Fibroblast of skin of scalp (primary cell): ENCODE data around the gene CASK.
"Not testable (repeated sequence)": the region's sequence is repeated elsewhere in the genome, so short reads cannot be mapped to it uniquely, and the experiment has no call there.

Source experiments
- DNase-seq: peaks from one replicate; pipeline ENCODE4 v3.0.0-alpha.2; 2013

The CASK gene

DNA sequence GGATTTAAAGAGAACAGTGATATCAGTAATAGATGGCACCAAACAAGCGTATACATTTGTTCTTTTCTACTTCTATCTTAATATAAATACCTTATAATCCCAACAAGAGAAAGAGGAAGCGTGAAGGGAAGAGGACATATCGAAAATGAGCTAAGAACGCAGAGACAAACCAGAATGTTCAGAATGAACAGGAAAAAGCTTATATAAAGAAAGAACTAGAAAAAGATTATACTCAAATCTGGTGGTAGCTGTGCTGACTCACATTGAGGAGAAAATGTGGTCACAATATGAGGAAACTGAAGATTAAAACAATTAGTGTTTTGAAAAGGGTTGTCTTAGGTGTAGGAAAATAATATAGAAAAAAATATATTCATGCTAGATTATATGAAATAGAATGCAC, 236.6 kb downstream of the CASK start:
- DNase-seq, result no peak

DNA sequence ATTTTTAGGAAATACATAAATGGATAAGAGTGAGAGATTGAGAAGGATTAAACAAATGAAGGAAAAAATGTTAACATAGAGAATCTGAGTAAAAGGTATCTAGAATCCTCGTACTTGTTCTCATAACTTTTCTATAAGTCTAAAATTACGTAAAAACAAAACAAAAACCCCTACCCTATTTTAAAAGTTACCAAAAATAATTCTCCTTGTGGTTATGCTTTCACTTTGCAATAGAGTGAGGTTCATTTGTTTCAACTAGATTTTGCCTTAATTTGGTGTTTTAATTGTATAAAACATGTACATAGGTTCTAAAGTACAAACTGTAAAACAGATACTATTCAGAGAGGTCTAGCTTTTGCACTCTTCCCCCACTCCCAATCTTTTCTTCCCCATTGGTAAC, 238.4 kb downstream of the CASK start:
- no peak for DNase-seq

DNA sequence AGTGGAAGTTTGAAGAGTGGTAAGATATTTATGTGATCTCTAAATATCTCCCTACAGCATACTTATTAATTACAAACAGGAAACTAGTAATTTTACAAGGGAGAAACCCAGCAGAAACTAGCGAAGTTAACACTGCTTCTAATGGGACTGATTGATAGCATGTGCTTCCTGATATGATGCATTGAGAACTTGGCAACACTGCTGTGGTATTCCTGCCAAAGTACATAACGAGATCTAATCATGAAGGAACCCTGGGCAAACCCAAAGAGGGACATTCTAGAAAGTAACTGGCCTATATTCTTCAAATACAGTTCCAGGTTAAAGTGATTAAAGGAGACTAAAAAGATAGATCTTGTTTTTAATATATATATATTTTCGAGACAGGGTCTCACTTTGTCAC, 239.2 kb downstream of the CASK start:
- no peak for DNase-seq

DNA sequence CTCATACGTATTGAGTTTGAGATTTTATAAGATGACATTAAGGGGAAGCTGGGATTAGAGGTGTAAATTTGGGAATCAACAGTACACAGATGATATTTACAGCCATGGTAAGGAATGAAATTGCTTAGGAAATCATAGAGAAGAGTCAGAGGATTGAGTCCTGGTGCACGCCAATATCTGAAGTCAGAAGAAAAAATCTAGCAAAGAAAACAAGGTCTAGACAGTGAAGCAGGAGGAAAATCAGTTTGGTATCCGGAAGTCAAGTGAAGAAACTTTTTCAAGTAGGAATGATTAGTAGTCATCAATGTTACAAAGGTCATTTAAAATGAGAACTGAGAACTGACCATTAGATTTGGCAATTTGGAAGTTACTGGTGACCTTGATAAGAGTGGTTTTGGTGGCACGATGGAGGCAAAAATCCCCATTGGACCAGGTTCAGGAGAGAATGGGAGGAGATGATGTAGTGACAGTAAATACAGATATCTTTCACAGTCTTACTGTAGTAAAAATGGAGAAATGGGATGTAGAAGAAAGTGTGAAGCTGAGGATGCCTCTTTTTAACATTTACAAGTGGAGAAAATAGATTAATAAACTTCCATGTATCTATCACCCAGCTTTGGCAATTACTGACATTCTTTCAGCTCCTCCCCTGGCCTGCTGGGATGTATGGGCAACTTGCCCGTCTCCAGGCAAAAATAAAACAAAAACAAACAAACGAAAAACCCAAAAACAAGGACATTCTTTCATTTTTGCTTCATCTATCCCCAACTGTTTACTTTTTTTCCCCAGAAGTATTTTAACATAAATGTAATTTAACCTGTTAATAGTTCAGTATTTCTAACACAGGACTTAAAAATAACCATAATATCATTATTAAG, 245.9 kb downstream of the CASK start:
- DNase-seq, result no peak

DNA sequence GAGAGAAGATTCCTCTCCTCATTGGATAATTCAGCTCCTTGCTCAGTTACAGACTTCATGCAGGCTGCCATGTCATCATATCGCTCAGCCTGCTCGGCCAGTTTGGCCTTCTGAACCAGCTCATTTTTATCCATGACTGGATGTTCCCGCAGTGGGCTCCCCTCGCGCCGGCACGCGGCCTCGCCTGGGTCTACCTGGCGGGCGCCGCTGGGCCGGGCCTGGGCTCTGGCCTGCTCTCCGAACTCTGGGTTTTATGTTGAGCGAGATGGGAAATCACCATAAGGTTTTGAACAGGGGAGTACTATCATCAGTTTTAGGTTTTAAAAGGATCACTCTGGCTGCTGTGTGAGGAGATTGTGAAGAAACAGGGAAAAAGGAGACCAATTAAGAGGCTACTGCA, 247.0 kb downstream of the CASK start:
- DNase-seq, result not testable (repeated sequence)

DNA sequence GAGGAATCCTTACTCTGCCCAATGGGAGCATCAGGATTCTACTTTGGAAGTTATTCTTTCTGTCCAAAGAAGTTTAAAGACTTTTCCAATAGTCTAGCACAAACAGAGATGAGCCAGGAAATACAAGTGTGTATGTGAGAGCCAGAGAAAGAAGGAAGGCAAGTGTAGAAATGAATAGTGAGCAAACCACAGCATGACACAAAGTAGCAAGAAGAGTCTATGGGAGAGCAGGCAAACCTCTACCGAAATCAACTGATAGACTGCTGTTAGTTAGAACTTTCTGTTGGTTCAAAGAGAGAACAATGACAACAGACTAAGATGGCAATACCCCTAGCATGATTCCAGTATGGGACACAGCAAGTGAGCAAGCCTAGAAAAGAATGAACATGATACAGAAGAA, 250.7 kb downstream of the CASK start:
- no peak for DNase-seq

DNA sequence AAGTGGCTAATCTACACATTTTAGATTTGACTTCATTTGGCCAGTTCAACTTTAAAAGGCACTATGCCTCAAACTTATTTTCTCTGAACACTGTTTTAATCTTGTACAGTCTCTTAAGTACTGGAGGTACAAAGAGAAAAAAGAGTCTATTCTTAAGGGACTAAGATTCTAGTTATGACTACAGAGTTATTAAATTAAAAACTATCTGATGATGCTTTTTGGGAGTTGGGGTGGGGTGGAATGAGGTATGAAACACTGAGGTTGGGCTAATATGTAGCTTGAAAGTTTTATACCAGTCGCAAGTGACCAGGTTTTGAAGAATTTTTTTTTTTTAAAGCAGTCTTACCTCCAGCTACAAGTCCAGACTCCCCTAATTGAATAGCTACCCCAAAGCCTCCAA, 252.3 kb downstream of the CASK start:
- DNase-seq, result no peak

DNA sequence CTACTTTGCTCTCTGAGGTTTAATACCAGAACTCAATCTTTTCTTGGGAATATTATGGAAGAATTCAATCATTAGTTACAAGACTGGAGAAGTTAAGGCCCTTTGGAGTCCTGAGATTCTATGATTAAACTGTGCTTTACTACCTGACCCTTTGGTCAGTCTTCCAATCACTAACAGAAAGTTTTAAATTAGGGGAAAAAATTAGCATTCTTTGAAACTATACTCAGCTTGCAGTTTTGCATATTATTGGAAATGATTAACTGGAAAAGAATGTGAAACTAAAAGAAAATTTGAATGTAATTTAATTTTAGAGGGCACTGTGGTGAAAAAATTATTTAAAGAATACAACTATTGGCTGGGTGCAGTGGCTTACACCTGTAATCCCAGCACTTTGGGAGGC, 253.2 kb downstream of the CASK start:
- no peak for DNase-seq

DNA sequence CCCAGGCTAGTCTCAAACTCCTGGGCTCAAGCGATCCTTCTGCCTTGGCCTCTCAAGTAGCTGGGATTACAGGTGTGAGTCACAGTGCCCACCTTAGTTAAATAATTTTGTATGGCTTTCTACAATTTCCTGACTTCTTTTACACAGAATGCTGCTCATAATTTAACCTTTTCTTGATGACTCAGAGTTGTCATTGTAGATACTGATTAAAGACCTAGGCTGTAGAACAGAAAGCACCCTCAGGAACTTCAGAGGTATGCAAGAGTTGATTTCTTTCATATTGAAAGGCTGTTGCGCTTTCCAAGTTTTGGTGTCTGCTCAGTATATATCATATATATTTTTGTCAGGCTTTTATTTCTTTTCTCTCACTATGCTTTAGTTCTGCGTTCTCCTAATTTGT, 255.7 kb downstream of the CASK start:
- DNase-seq, result no peak

DNA sequence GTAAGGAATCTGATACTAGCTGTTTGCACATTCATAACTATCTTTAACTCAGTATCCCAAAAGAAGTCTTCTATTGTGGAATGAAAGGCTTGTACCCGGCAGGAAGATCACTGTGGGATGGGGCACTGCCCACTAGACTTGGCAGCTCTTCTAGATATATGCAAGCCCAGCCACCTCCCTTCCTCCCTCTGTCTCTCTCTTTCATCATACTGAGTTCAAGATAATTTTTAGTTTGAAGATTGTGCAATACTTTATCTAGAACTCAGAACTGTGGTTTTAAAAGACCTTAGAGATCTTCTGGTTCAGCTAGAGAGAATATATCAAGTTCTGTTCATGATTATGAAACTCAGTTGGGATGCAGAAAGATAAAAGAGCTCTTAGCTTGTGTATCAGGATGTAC, 257.1 kb downstream of the CASK start:
- peak; percentile 22 for DNase-seq

DNA sequence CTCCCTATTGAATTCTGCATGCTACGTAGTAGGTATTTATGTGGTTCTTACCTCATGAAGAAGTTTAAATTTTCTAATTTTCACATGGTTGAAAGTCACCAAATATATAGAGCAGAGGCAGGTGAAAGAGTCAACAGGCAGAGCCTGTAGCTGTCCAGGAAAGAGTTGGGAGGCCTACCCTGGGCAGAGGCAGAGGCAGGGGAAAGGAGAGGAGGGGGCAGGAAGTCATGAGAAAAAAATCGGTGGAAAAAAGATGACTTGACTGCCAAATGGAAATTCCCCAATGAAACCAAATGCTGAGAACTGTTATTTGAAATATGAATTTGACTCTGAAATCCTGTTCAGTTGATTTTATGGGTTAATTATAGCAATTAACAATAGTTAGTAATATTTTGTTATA, 257.7 kb downstream of the CASK start:
- no peak for DNase-seq

DNA sequence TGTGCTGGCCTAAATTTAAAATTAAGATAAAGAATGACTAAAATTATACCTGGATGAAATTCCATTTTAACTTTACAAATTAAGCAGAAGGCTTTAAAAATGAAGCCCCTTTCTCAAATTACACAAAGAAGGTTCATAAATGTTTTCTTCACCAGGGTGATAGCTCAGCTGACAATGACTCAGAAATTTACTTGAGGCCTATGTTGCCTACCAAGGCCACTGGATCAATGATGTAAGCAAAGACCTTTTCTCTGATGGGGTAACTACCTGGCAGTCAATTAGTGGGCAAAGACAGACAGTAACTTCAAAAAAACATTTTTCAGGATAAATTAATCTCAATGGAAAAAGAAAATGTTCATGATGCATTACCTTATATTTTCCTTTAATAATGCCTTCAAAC, 258.4 kb downstream of the CASK start:
- no peak for DNase-seq

DNA sequence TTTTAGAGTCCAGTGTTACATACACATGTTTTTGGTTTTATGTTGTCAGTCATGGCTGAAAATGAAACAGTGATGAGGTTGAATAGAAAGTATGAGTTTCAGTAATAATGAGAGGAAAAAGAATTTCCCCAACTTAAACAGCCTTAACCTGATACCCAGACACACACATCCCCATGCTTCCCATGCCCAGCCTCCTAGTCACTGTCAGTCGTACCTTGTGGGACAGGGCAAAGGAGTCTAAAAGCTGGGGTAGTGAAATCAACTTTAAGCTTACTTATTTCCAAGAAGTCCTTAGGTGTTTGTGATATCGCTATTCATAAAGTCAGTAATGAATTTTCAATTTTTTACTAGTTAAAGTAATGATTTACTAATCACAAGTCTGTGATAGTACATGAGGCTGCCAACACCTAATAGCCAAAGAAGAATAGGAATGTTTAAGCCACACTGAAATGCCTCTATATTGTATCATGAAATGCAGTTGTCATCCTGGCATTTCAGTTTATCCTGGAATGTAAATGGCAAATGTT, 258.9 kb downstream of the CASK start:
- no peak for DNase-seq

DNA sequence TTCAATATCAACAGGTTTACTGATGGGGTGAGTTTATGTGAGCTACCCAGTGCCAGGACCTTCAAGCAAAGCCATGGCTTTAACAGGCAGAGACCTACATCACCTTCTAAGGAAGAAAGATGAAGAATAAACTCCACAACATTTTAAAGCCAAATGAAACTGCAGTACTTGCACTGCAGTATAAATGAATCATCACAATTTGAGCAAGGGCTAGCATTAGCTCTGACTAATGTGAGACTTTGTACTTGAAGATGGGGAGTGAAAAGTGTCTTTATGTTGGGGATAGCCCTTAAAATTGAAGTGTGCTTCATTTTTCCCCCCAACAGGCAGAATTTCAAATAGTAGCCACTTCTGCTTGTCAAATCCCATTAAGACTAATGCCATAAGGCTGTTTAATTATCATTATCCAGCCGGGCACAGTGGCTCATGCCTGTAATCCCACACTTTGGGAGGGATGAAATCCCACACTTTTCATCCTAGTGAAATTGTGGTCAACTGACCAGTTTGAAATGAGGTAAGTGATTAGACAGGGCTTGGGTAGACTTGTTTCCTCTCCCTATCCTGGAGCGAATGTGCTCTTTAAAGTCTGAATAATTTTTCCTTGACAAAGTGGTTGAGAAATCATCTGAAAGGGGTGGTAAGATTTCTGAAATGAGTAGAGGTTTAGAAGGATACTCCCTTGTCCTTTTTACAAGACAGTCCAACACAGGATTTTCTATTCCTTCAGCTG, 261.8 kb downstream of the CASK start:
- peak; percentile 16 for DNase-seq

DNA sequence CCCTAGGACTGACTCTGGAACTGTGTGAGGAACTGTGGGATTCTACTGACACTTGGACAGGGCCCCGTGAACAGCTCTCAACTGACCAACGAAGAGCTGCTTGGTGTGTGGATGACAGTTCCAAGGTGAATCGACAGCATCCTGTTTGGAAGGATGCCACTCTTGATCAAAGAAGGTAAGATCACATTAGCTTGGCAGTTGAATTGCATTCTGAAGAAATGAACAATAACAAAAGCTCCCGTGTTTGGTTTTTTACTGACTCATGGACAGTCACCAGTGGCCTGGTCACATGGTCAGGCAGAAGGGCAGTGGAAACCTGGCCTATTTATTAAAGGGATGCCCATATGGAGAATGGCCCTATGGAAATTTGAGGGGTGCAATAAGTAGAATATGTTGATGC, 267.7 kb downstream of the CASK start:
- no peak for DNase-seq

DNA sequence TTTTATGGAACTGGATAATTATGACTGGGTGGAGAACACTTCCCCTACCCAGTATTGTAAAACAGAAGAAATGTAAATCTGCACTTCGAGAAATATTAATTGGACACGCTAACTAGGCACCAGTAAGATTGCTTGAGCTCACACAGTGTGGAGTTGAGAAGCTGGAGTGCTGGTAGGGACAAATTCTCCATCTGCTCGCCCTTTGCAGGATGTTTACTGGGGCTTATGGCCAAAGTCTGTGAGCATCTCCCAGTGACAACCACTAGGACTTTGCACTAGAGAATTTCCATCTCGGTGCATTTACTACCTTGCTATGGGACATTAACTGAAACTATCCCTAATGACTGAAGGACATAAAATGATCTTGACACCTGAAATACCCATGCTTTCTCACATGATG, 268.3 kb downstream of the CASK start:
- no peak for DNase-seq

DNA sequence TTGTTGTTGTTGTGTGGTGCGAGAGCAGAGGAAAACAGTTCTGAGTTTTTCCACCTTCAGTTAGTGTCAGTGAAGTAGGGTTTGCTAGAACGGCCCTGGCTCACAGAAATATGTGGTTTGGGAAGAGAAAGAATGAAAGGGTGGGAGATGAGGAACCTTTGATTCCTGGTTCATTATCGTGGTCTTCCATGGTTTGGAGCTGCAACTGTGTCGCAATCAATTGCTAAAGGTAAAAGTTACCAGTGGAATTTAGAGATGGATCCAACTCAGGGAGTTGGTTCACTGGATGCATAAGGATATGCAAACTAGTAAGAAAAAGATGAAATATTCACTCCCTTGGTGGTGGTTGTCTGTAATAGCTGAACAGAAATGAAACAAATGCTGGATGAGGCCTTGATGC, 270.2 kb downstream of the CASK start:
- DNase-seq, result no peak

DNA sequence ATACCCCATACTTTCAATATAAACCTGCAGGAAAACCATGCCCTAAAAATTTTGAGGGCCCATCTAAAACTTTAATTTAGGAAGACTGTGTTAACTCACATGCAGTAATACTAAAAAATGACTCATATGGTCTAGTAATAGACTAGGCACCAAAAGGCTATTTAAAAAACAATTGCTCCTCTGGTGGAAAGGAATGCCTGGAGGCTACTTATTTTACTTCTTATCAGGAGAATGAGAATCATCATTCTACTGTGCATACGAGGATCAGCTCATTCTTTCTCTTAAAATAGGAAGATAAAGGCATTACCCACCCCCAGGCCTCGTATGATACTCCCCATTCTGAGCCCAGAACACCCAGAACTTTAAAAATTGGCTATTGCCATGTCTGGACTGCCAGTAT, 277.2 kb downstream of the CASK start:
- not testable (repeated sequence) for DNase-seq

DNA sequence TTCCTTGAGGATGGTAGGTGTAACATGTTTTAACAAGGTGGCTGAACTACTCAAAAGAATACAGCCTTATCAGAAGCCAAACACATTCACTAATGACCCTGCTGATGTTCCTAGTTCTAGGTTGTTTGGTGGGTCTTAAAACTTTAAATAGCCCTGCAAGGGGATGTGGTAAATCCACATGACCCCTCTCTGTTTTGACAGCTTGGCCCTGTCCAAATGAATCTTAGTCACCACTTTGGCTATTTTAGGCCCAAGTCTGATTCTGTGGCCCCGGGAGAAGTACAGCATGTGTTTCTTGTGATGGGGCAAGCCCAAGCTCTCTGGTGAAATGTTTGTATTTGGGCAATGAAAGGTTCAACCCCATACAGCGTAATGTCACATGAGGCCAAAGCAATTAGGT, 289.1 kb downstream of the CASK start:
- DNase-seq, result peak; percentile 5

DNA sequence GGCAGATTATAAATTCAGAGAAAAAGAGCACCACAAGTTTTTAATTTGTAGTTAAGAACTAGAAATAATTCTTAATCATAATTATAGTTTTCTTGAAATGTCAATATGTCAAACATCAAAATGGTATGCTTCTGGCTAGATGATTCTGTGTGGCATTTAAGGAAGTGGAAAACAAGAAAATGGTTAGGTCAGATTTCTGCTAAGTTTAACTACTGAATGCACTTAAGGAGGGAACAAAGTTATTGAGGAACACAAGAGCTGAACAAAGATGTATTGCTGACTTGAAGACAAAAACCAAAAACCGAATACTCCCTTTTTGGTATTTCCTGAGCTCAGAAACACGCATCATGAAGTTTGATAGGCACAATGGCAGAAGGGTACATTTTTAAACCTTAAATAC, 293.3 kb downstream of the CASK start:
- DNase-seq, result no peak

DNA sequence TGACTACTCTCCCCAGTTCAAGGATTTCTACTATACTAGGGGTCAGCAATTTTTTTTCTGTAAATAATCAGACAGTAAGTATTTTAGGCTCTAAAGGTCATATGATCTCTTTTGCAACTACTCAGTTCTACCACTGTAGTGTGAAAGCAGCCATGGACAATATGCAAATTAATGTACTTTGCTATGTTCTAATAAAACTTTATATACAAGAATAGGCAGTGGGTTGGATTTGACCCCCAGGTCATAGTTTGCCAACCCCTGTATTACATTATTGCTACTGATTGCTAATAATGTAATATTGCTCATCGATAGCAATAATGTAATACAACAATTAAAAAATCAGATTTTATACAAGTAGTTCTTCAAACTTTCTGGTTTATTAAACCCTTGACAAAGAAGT, 293.8 kb downstream of the CASK start:
- DNase-seq, result no peak

DNA sequence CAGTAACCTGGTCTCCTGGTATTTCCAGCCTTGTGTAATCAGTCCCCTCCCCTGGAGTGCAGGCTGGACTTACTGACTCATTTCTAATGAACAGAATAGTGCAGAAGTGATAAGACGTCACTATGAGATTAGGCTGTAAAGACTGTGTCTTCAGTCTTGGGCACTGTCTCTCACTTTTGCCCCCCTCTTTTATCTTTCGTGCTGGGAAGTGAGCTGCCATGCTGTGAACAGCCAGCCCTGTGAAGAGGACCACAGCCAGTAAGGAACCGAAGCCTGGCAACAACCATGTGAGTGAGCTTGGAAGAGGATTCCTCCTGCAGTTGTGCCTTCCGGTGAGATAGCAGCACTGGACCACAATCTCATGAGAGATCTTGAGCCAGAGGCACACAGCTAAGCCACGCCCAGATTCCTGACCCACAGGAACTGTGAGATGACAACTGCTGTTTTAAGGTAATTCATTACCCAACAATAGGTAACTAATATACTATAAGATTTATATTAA, 302.1 kb downstream of the CASK start:
- no peak for DNase-seq

DNA sequence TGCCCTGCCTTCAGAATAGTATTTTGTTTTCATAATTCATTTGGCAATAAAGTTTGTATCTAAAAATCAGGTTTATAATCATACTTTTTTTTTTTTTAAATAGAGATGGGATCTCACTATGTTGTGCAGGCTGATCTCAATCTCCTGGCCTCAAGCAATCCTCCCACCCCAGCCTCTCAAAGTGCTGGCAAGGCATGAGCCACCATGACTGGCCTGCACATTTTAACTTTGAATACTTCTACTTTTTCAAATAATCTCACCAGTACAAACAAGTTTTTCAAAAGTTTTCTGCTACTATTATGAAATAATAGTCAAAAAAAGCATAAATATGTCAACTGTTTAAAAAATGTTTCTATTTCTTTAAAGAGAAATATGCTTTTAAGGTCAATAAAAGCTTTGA, 304.1 kb downstream of the CASK start:
- DNase-seq, result no peak

DNA sequence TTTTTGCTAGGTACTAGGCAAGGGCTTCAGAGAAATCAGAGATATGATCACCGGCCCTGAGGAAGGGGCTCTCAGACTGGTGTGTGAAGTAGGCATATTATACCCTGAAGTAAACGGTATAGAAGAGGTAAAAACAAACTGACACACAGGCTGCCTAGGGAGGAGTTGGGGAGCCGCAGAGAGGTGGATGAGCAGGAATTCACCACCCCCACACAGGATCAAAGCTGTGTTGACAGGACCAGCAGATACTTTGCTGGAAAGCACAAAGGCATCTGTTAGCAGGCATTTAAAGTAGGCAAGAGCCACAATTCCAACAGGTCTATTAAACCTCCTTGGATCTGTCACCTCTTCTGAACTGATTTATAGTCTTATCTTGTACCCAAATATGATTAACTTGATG, 306.4 kb downstream of the CASK start:
- no peak for DNase-seq
